HCT116 (cell line): ENCODE measurements around the gene BACH1. TPM values are rescaled to one million over a fixed set of nuclear protein-coding genes. Genes with fewer than 3 reads are reported as not detected.

Experiments
- ATAC-seq: fragments of 200-7000 bp; cut with Tn5 transposase; 2 replicates; pipeline ENCODE4 v1.9.1; 2020; ENCODE audit warnings: mild to moderate bottlenecking, moderate library complexity
- BruUV-seq: library from RNA; stranded (reverse); fragments of 400-500 nt; replicated peaks from 2 replicates; lab custom pipeline; 2021; lab: Mats Ljungman, UMichigan
- CTCF ChIA-PET: fragments of 300-600 bp; sonication (Branson Sonifier 250); formaldehyde crosslinking; loops from one replicate; lab custom pipeline; 2021; ENCODE audit warnings: antibody characterized with exemption; lab: Charles Lee
- POLR2A ChIA-PET: fragments of 300-600, 350-600 bp; sonication (Branson Sonifier 250); formaldehyde crosslinking; loops from one replicate; lab custom pipeline; 2021; ENCODE audit warnings: antibody characterized with exemption; lab: Charles Lee
- RAD21 ChIA-PET, 2 experiments: fragments of 300-600 bp; sonication (Branson Sonifier 250); formaldehyde crosslinking; loops; one replicate each; lab custom pipeline; 2023; ENCODE audit warnings: low total read pairs in 2 of 2; ENCODE audit not compliant: uncharacterized antibody in 2 of 2, unreplicated experiment in 2 of 2, low non-redundant PET in 1 of 2; lab: Charles Lee
- DNase-seq: peaks from one replicate; pipeline ENCODE4 v3.0.0-alpha.2; 2010; ENCODE audit warnings: low read depth, low spot score
- H2AFZ ChIP-seq: fragments of 200-600 bp; shearing (Covaris generic), sonication (generic); 2 replicates; pipeline ENCODE4 v1.6.1; 2017; ENCODE audit warnings: low read depth, mixed run types, mixed read lengths, antibody characterized with exemption, low read length; ENCODE audit not compliant: poor library complexity, severe bottlenecking
- H3K27ac ChIP-seq: 2 replicates; pipeline ENCODE4 v1.5.1; 2012; ENCODE audit warnings: low read depth, low read length
- H3K27me3 ChIP-seq: fragments of 200-600 bp; sonication (generic); 2 replicates; pipeline ENCODE4 v1.6.1; 2016; ENCODE audit warnings: mixed run types, low read length, mixed read lengths; ENCODE audit not compliant: insufficient read depth
- H3K36me3 ChIP-seq, 2 experiments: fragments of 200-500 bp in 1 of 2; fragments of 200-600 bp in 1 of 2; sonication (Bioruptor generic) in 1 of 2; sonication (generic) in 1 of 2; 2 replicates each; pipeline versions ENCODE4 v1.5.1 to v1.6.1; 2014 to 2016; ENCODE audit warnings: low read length in 2 of 2, inconsistent platforms in 1 of 2, mixed read lengths in 1 of 2, mixed run types in 1 of 2; ENCODE audit not compliant: insufficient read depth in 2 of 2, control insufficient read depth in 1 of 2
- H3K4me1 ChIP-seq, 2 experiments: fragments of 200-600 bp in 1 of 2; sonication (generic) in 1 of 2; 2 replicates each; pipeline versions ENCODE4 v1.5.1 to v1.6.1; 2012 to 2017; ENCODE audit warnings: low read length in 2 of 2, inconsistent platforms in 1 of 2, mild to moderate bottlenecking in 1 of 2, mixed read lengths in 1 of 2, mixed run types in 1 of 2, moderate library complexity in 1 of 2; ENCODE audit not compliant: insufficient read depth in 2 of 2, control insufficient read depth in 1 of 2
- H3K4me2 ChIP-seq: fragments of 200-600 bp; sonication (generic); 2 replicates; pipeline ENCODE4 v1.6.1; 2017; ENCODE audit warnings: mixed run types, low read length, mixed read lengths
- H3K4me3 ChIP-seq, 2 experiments: fragments of 200-600 bp in 1 of 2; sonication (generic) in 1 of 2; replicated peaks in 1 of 2; 2 replicates each; pipeline ENCODE4 v1.5.1; 2011 to 2016; ENCODE audit warnings: low read length in 2 of 2, control low read depth in 1 of 2, low read depth in 1 of 2, mild to moderate bottlenecking in 1 of 2, mixed read lengths in 1 of 2, mixed run types in 1 of 2
- H3K79me2 ChIP-seq: fragments of 200-600 bp; sonication (generic); 2 replicates; pipeline ENCODE4 v1.6.1; 2017; ENCODE audit warnings: mild to moderate bottlenecking, mixed run types, low read length, moderate library complexity, mixed read lengths; ENCODE audit not compliant: insufficient read depth
- H3K9ac ChIP-seq: fragments of 200-600 bp; sonication (generic); 2 replicates; pipeline ENCODE4 v1.6.1; 2016; ENCODE audit warnings: low read length, mixed read lengths
- H3K9me2 ChIP-seq: fragments of 200-600 bp; sonication (generic), shearing (Covaris generic); 2 replicates; pipeline ENCODE4 v1.6.1; 2017; ENCODE audit warnings: mixed run types, mild to moderate bottlenecking, moderate library complexity; ENCODE audit not compliant: insufficient read depth
- H3K9me3 ChIP-seq, 2 experiments: fragments of 200-500 bp in 1 of 2; fragments of 200-600 bp in 1 of 2; sonication (Bioruptor generic) in 1 of 2; sonication (generic) in 1 of 2; 2 replicates each; pipeline ENCODE4 v1.6.1; 2014 to 2017; ENCODE audit warnings: low read length in 2 of 2, mixed read lengths in 2 of 2, inconsistent platforms in 1 of 2, low read depth in 1 of 2, mild to moderate bottlenecking in 1 of 2, mixed run types in 1 of 2, moderate library complexity in 1 of 2; ENCODE audit not compliant: control insufficient read depth in 1 of 2, insufficient read depth in 1 of 2
- H4K20me1 ChIP-seq: fragments of 200-600 bp; sonication (generic), shearing (Covaris generic); 2 replicates; pipeline ENCODE4 v1.6.1; 2017; ENCODE audit warnings: mixed run types, mild to moderate bottlenecking, moderate library complexity; ENCODE audit not compliant: insufficient read depth
- ATF3 ChIP-seq: IDR thresholded peaks from 2 replicates; pipeline ENCODE4 v1.6.1; 2012
- EGR1 ChIP-seq: IDR thresholded peaks from 2 replicates; pipeline ENCODE4 v1.6.1; 2012; ENCODE audit warnings: low read depth
- ELF1 ChIP-seq: IDR thresholded peaks from 2 replicates; pipeline ENCODE4 v1.6.1; 2012; ENCODE audit warnings: low read depth, borderline replicate concordance
- EZH2 ChIP-seq: fragments of 200-600 bp; sonication (generic); IDR thresholded peaks from 2 replicates; pipeline ENCODE4 v1.6.1; 2017; ENCODE audit warnings: antibody characterized with exemption, mixed run types
- EZH2phosphoT487 ChIP-seq: fragments of 200-600 bp; IDR thresholded peaks from 2 replicates; pipeline ENCODE4 v1.6.1; 2018; ENCODE audit warnings: antibody characterized with exemption, borderline replicate concordance
- JUND ChIP-seq: IDR thresholded peaks from 2 replicates; pipeline ENCODE4 v1.6.1; 2012
- MAX ChIP-seq: IDR thresholded peaks from 2 replicates; pipeline ENCODE4 v1.6.1; 2012
- POLR2A ChIP-seq: IDR thresholded peaks from 2 replicates; pipeline ENCODE4 v1.7.0; 2011; ENCODE audit warnings: borderline replicate concordance; ENCODE audit not compliant: insufficient read depth, insufficient read length; ENCODE audit errors: extremely low read depth
- POLR2AphosphoS5 ChIP-seq: IDR thresholded peaks from 2 replicates; pipeline ENCODE4 v1.6.1; 2011; ENCODE audit warnings: mild to moderate bottlenecking, low read depth, low read length, moderate library complexity
- RAD21 ChIP-seq: IDR thresholded peaks from 2 replicates; pipeline ENCODE4 v1.6.1; 2012; ENCODE audit warnings: low read depth, mild to moderate bottlenecking
- SIN3A ChIP-seq: IDR thresholded peaks from 2 replicates; pipeline ENCODE4 v1.6.1; 2012; ENCODE audit warnings: low read depth
- SRF ChIP-seq: IDR thresholded peaks from 2 replicates; pipeline ENCODE4 v1.6.1; 2012; ENCODE audit warnings: low read depth
- TCF7L2 ChIP-seq: IDR thresholded peaks from 2 replicates; pipeline ENCODE4 v1.7.0; 2011; ENCODE audit warnings: borderline replicate concordance, inconsistent platforms; ENCODE audit not compliant: insufficient read depth, insufficient read length; ENCODE audit errors: extremely low read depth
- YY1 ChIP-seq: IDR thresholded peaks from 2 replicates; pipeline ENCODE4 v1.6.1; 2011; ENCODE audit warnings: low read length, low read depth, moderate library complexity, mild to moderate bottlenecking; ENCODE audit not compliant: insufficient replicate concordance; ENCODE audit errors: extremely low read depth
- ZBTB33 ChIP-seq: IDR thresholded peaks from 2 replicates; pipeline ENCODE4 v1.6.1; 2011; ENCODE audit warnings: mild to moderate bottlenecking, low read length, moderate library complexity; ENCODE audit not compliant: insufficient replicate concordance; ENCODE audit errors: extremely low read depth
- intact Hi-C: fragments of 100-400 bp; cut with micrococcal nuclease; formaldehyde crosslinking; loops from 2 replicates; pipeline ENCODE4 v1.10.0; 2022
- total RNA-seq: library from RNA; stranded (reverse); gene quantifications from one replicate; pipeline ENCODE4 v1.2.1, GENCODE V29; 2021; ENCODE audit not compliant: unreplicated experiment

Gene BACH1
- total RNA-seq, 1 experiment from 2014 or later, result 28.4 TPM

DNA sequence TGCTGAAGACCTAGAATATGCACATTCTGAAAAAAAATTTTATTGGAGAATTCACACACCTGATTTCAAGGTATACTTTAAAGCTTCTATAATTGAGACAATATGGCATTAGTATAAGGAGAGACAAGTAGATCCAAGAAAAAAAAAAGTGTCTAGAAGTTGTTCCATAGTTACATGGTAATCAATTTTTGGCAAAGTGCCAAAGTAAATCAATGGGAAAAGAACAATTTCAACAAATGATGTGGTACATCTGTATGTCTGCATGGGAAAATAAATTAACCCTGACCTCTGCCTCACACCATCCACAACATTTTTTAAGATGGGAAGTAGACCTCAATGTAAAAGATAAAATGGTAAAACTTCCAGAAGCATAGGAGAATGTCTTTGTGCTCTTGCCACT lies 21.3 kb upstream of the BACH1 start:
- RAD21 ChIA-PET, result no interaction called here
- H2AFZ ChIP-seq, result no peak overlapping the region
- no peak overlapping the region for H3K4me2 ChIP-seq
- no peaks in the 10 kb centered on the region for H3K79me2 ChIP-seq
- no peaks in the 10 kb centered on the region for H3K4me1 ChIP-seq
- intact Hi-C loops, result no loop called here
- DNase-seq (no peak), ATAC-seq (no peak)
- no peak overlapping the region for H3K27ac ChIP-seq
- H3K36me3 ChIP-seq, result no peaks in the 10 kb centered on the region
- POLR2A ChIA-PET, result no interaction called here
- no TSS peak for BruUV-seq
- CTCF ChIA-PET, result no interaction called here
- no peak overlapping the region for H3K4me3 ChIP-seq
- H3K27me3 ChIP-seq, result no peaks in the 10 kb centered on the region
- TF ChIP-seq YY1 (no peak), POLR2AphosphoS5 (no peak), SIN3A (no peak), TCF7L2 (no peak), RAD21 (no peak), EGR1 (no peak), JUND (no peak), ELF1 (no peak), SRF (no peak), ATF3 (no peak), MAX (no peak), POLR2A (no peak), EZH2phosphoT487 (no peak), EZH2 (no peak), ZBTB33 (no peak)
- H3K9ac ChIP-seq, result no peak overlapping the region
- no peaks in the 10 kb centered on the region for H3K9me2 ChIP-seq
- H3K9me3 ChIP-seq, result no peaks in the 10 kb centered on the region
- no peaks in the 10 kb centered on the region for H4K20me1 ChIP-seq
